Type B pancreatic cell (in vitro differentiated cells): ENCODE measurements around the gene ETFB. TPM values are rescaled to one million over a fixed set of nuclear protein-coding genes. Genes with fewer than 3 reads are reported as not detected.

ENCODE experiments used
- DNase-seq: peaks from one replicate; pipeline ENCODE4 v3.0.0; 2021; ENCODE audit warnings: mixed read lengths; ENCODE audit not compliant: unreplicated experiment; ENCODE audit errors: extremely low spot score
- H3K27ac Mint-ChIP-seq: 2 replicates; pipeline ENCODE4 v1.8.0; 2021; ENCODE audit warnings: mild to moderate bottlenecking, mixed read lengths
- H3K27me3 Mint-ChIP-seq: 2 replicates; pipeline ENCODE4 v1.8.0; 2021; ENCODE audit warnings: mixed read lengths
- H3K36me3 Mint-ChIP-seq: 2 replicates; pipeline ENCODE4 v1.8.0; 2021; ENCODE audit warnings: mixed read lengths
- H3K4me1 Mint-ChIP-seq: one replicate; pipeline ENCODE4 v1.8.0; 2021; ENCODE audit warnings: mixed read lengths; ENCODE audit not compliant: unreplicated experiment
- H3K4me3 Mint-ChIP-seq: 2 replicates; pipeline ENCODE4 v1.8.0; 2021; ENCODE audit warnings: mild to moderate bottlenecking, mixed read lengths
- H3K9me3 Mint-ChIP-seq: 2 replicates; pipeline ENCODE4 v1.8.0; 2021; ENCODE audit warnings: mixed read lengths
- CTCF ChIP-seq: fragments of 200-600 bp; sonication (generic); conservative IDR thresholded peaks from 2 replicates; pipeline ENCODE4 v1.5.0; 2021; ENCODE audit warnings: antibody characterized with exemption, mild to moderate bottlenecking
- total RNA-seq: library from RNA; stranded (reverse); gene quantifications from 2 replicates; pipeline ENCODE4 v1.2.1, GENCODE V29; 2021; ENCODE audit warnings: low replicate concordance

The ETFB gene
- total RNA-seq, 1 donor from 2014 or later: 76.3 TPM

GRCh38 chr19:51330366-51330765 is 35.8 kb downstream of the ETFB start:
- no peaks in the 10 kb centered on the region for H3K9me3 Mint-ChIP-seq
- no peak for DNase-seq
- H3K4me1 Mint-ChIP-seq: no peaks in the 10 kb centered on the region
- no peak overlapping the region for H3K27ac Mint-ChIP-seq
- TF ChIP-seq CTCF: no peak
- peaks cover 15% of the 10 kb centered on the region for H3K36me3 Mint-ChIP-seq
- H3K4me3 Mint-ChIP-seq: no peak overlapping the region
- H3K27me3 Mint-ChIP-seq: peaks cover 6% of the 10 kb centered on the region

GRCh38 chr19:51329411-51329810 is 36.8 kb downstream of the ETFB start:
- Mint-ChIP-seq H3K36me3 (peaks cover 15% of the 10 kb centered on the region), H3K27ac (no peak overlapping the region), H3K9me3 (no peaks in the 10 kb centered on the region), H3K4me1 (no peaks in the 10 kb centered on the region), H3K27me3 (peaks cover 6% of the 10 kb centered on the region), H3K4me3 (no peak overlapping the region)
- TF ChIP-seq CTCF: no peak
- no peak for DNase-seq

DNA sequence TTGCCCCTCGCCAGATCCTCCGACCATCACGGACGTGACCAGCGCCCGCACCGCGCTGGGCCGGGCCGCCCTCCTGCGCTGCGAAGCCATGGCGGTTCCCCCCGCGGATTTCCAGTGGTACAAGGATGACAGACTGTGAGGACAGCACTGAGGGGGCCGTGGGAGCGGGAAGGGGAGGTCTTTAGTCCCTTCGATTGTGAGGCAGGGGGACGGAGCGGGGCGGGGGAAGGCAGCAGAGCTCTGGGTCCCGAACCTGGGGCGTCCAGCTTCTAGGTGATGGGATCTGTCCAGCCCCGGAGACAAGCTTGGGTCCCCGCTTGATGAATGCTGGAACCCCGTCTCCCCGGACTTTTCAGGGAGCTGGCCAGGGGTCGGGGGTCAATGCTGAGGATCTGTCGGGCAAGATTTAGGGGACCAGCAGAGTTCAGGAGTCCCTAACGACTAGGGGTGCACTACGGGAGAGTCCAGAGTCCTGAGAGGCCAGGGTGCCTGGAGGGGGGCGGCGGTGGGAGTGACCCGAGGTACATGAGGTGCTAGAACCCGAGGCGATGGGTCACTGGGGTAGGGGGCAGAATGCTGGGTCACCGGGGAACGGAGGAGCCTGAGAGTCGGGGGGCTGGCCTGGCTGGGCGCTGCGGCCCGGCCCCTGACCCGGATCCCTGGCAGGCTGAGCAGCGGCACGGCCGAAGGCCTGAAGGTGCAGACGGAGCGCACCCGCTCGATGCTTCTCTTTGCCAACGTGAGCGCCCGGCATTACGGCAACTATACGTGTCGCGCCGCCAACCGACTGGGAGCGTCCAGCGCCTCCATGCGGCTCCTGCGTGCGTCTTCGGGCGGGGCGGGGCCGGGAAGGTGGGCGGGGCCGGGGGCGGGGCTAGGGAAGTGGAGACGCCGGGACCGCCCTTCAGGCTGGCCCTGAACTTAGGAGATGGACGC is 38.9 kb downstream of the ETFB start:
- Mint-ChIP-seq H3K27me3 (peaks cover 10% of the 10 kb centered on the region), H3K4me1 (no peaks in the 10 kb centered on the region), H3K9me3 (no peaks in the 10 kb centered on the region), H3K4me3 (no peak overlapping the region), H3K36me3 (peaks cover 15% of the 10 kb centered on the region), H3K27ac (no peak overlapping the region)
- no peak for TF ChIP-seq CTCF
- DNase-seq: no peak

GRCh38 chr19:51326216-51327065 is 39.7 kb downstream of the ETFB start:
- H3K4me1 Mint-ChIP-seq: no peaks in the 10 kb centered on the region
- no peak overlapping the region for H3K4me3 Mint-ChIP-seq
- TF ChIP-seq CTCF: no peak
- H3K36me3 Mint-ChIP-seq: peaks cover 8% of the 10 kb centered on the region
- peaks cover 10% of the 10 kb centered on the region for H3K27me3 Mint-ChIP-seq
- H3K9me3 Mint-ChIP-seq: no peaks in the 10 kb centered on the region
- no peak for DNase-seq
- no peak overlapping the region for H3K27ac Mint-ChIP-seq

DNA sequence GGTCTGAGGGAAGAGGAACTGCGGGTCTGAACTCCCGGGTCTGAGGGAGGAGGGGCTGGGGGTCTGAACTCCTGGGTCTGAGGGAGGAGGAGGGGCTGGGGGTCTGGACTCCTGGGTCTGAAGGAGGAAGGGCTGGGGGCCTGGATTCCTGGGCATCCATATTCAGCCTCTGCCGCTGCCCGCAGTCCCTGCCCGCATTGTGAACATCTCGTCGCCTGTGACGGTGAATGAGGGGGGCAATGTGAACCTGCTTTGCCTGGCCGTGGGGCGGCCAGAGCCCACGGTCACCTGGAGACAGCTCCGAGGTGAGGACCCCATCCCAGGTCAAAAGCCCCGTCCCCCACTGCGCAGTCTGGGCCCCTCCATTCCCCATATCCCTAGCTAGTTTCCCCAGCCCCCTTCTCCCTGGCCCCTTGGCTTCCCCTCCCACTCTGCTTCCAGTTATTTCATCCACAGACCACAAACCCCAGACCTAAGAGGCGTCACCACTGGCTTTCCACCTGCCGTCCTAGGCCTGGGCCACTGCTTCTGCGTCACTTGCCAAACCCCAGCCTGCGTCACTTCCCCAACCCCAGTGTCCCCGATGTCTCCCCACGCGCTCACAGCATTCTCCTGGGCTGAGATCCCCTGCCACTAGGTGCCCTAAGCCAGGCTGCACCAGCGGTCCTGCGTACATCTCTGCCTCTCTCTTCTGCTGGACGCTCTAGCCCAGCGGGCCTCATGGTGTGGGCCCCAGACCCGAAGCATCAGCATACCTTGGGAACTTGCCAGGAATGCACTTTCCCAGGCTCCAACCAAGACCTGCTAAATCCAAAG is 40.8 kb downstream of the ETFB start:
- H3K4me3 Mint-ChIP-seq: no peak overlapping the region
- H3K27ac Mint-ChIP-seq: no peak overlapping the region
- H3K4me1 Mint-ChIP-seq: peaks cover 4% of the 10 kb centered on the region
- no peaks in the 10 kb centered on the region for H3K9me3 Mint-ChIP-seq
- no peak for TF ChIP-seq CTCF
- H3K27me3 Mint-ChIP-seq: peaks cover 10% of the 10 kb centered on the region
- peaks cover under 1% of the 10 kb centered on the region for H3K36me3 Mint-ChIP-seq
- no peak for DNase-seq
